ENCODE results near the gene WDR54. TPM values are rescaled to one million over a fixed set of nuclear protein-coding genes. Genes with fewer than 3 reads are reported as not detected.
A peak's percentile ranks its signal among the peaks of the same experiment; 100 is the strongest.

WDR54 gene
- polyA plus RNA-seq, 1 donor (not counting 4 experiments of a cell fraction or from before 2014, with no cell fraction given), result 35.2 TPM

DNA sequence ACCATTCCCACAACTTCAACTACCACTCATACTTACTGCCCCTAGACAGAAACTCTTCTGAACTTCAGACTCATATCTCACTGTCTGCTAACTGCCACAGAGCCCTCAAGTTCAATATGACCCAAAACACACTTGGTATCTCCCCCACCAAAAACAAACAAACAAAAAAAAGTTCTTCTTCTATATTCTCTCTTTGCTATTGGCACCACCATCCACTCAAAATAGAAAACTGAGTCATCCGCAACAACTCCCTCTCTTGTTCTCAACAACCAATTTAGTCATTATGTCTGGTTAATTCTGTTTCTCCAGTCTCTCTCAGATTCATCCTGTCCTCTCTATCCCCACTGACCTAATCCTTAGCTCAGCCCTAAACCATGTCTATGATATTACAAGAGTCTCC is 34.2 kb upstream of the WDR54 start:
- Histone ChIP-seq H3K27ac (ENCODE audit: control insufficient read depth, insufficient read depth, low read length) (no peak overlapping the region), H3K9ac (ENCODE audit: control insufficient read depth, extremely low read depth, insufficient read depth, low read length) (no peak overlapping the region), H3K9me3 (ENCODE audit: control insufficient read depth, low read depth, low read length) (no peaks in the 10 kb centered on the region), H3K4me2 (ENCODE audit: control insufficient read depth, extremely low read depth, insufficient read depth, low read depth, low read length) (no peak overlapping the region), H3K4me1 (ENCODE audit: control insufficient read depth, extremely low read depth, insufficient read depth, low read length) (peaks cover 16% of the 10 kb centered on the region), H3K27me3 (ENCODE audit: control insufficient read depth, extremely low read depth, insufficient read depth, low read length) (no peaks in the 10 kb centered on the region), H3K79me2 (ENCODE audit: control insufficient read depth, insufficient read depth, low read length) (peaks cover 81% of the 10 kb centered on the region), H4K20me1 (ENCODE audit: control insufficient read depth, extremely low read depth, insufficient read depth, low read length) (peaks cover 10% of the 10 kb centered on the region), H3K36me3 (ENCODE audit: control insufficient read depth in 2 of 2, extremely low read depth in 1 of 2, insufficient read depth in 2 of 2, low read length in 2 of 2) (peaks cover 7 to 13% of the 10 kb centered on the region in 2 experiments), H2AFZ (ENCODE audit: control insufficient read depth, low read length) (no peak overlapping the region), H3K4me3 (ENCODE audit: control insufficient read depth in 2 of 3, extremely low read depth in 1 of 3, insufficient read depth in 2 of 3, low read depth in 1 of 3, low read length in 3 of 3) (no peak overlapping the region), H3K9me1 (ENCODE audit: control insufficient read depth, extremely low read depth, insufficient read depth, low read length) (no peaks in the 10 kb centered on the region)
- dilution Hi-C loops (cut with MboI; ENCODE audit: extremely low pct_ligation_motif_present, low sequenced_read_pairs), result no loop called here
- FAIRE-seq, result no peak
- DNase-seq (ENCODE audit: low read depth, low spot score), result no peak
- TF ChIP-seq EZH2 (IDR thresholded peaks at IDR 0.05; ENCODE audit: low read length), result no peak
- no peak for TF ChIP-seq CTCF (optimal IDR thresholded peaks at IDR 0.05 in 1 of 3, IDR thresholded peaks at IDR 0.05 in 1 of 3, conservative IDR thresholded peaks at IDR 0.05 in 1 of 3; ENCODE audit: extremely low read depth in 1 of 3, insufficient read depth in 2 of 3, low read length in 3 of 3)

DNA sequence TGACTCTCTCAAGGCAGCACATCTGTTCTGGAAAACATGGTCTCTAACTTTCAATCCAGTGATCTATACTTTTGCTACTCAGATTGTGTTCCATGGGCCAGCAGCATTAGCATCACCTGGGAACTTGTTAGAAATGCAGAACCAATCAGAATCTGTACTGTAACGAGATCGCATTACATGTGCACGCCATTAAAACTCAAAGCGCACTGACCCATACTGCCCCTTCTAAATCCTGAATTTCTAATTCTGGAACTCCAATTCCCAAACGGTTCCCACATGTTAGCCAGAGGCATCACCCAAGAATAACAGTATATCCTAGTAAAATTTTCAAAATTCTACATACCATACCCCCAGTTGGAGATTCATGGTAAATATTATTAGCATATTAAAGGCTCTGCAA is 30.9 kb upstream of the WDR54 start:
- DNase-seq (ENCODE audit: low read depth, low spot score) (no peak), FAIRE-seq (no peak)
- peaks cover 59% of the 10 kb centered on the region for H3K79me2 ChIP-seq (ENCODE audit: control insufficient read depth, insufficient read depth, low read length)
- dilution Hi-C loops (cut with MboI; ENCODE audit: extremely low pct_ligation_motif_present, low sequenced_read_pairs), result no loop called here
- no peak overlapping the region for H3K27ac ChIP-seq (ENCODE audit: control insufficient read depth, insufficient read depth, low read length)
- peak overlapping the region; percentile 97 for H3K9ac ChIP-seq (ENCODE audit: control insufficient read depth, extremely low read depth, insufficient read depth, low read length)
- H3K9me3 ChIP-seq (ENCODE audit: control insufficient read depth, low read depth, low read length), result no peaks in the 10 kb centered on the region
- H3K27me3 ChIP-seq (ENCODE audit: control insufficient read depth, extremely low read depth, insufficient read depth, low read length), result no peaks in the 10 kb centered on the region
- H2AFZ ChIP-seq (ENCODE audit: control insufficient read depth, low read length), result no peak overlapping the region
- no peak for TF ChIP-seq EZH2 (IDR thresholded peaks at IDR 0.05; ENCODE audit: low read length)
- no peak for TF ChIP-seq CTCF (optimal IDR thresholded peaks at IDR 0.05 in 1 of 3, IDR thresholded peaks at IDR 0.05 in 1 of 3, conservative IDR thresholded peaks at IDR 0.05 in 1 of 3; ENCODE audit: extremely low read depth in 1 of 3, insufficient read depth in 2 of 3, low read length in 3 of 3)
- H3K36me3 ChIP-seq (ENCODE audit: control insufficient read depth in 2 of 2, extremely low read depth in 1 of 2, insufficient read depth in 2 of 2, low read length in 2 of 2), result peaks cover 0 to 6% of the 10 kb centered on the region in 2 experiments
- H3K4me2 ChIP-seq (ENCODE audit: control insufficient read depth, extremely low read depth, insufficient read depth, low read depth, low read length), result peak overlapping the region; percentile 93
- H3K4me1 ChIP-seq (ENCODE audit: control insufficient read depth, extremely low read depth, insufficient read depth, low read length), result peaks cover 16% of the 10 kb centered on the region
- H4K20me1 ChIP-seq (ENCODE audit: control insufficient read depth, extremely low read depth, insufficient read depth, low read length), result peaks cover 7% of the 10 kb centered on the region
- peak overlapping the region; percentile 70 to 83 (median 73) for H3K4me3 ChIP-seq (ENCODE audit: control insufficient read depth in 2 of 3, extremely low read depth in 1 of 3, insufficient read depth in 2 of 3, low read depth in 1 of 3, low read length in 3 of 3)
- H3K9me1 ChIP-seq (ENCODE audit: control insufficient read depth, extremely low read depth, insufficient read depth, low read length), result no peaks in the 10 kb centered on the region
